Hematopoietic multipotent progenitor cell (in vitro differentiated cells): ENCODE results near the gene PDZD2. TPM values are rescaled to one million over a fixed set of nuclear protein-coding genes. Genes with fewer than 3 reads are reported as not detected.
A peak's percentile ranks its signal among the peaks of the same experiment; 100 is the strongest.
"Not testable (repeated sequence)": the region's sequence is repeated elsewhere in the genome, so short reads cannot be mapped to it uniquely, and the experiment has no call there.

Source experiments
- DNase-seq, 3 donors: peaks; one replicate each; pipeline ENCODE4 v3.0.0-alpha.2; 2011 to 2015; ENCODE audit warnings: low read depth in 2 of 3, low spot score in 2 of 3
- total RNA-seq: library from RNA; depleted of rRNA; stranded (reverse); fragments of >200 nt; gene quantifications from one replicate; pipeline ENCODE4 v1.2.3, GENCODE V29; 2012

The PDZD2 gene
- total RNA-seq, 1 donor: 13.5 TPM

DNA sequence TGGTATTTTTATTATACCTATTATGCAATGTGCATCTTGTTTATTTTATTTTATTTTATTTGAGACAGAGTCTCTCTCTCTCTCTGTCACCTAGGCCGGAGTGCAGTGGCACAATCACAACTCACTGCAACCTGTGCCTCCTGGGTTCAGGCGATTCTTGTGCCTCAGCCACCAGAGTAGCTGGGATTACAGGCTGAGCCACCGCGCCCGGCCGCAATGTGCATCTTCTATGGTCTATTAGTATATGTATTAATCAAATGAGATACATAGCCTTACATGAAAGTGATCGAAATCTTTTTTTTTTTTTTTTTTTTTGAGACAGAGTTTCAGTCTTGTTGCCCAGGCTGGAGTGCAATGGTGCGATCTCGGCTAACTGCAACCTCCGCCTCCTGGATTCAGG lies 89.9 kb downstream of the PDZD2 start:
- DNase-seq: not testable (repeated sequence)

DNA sequence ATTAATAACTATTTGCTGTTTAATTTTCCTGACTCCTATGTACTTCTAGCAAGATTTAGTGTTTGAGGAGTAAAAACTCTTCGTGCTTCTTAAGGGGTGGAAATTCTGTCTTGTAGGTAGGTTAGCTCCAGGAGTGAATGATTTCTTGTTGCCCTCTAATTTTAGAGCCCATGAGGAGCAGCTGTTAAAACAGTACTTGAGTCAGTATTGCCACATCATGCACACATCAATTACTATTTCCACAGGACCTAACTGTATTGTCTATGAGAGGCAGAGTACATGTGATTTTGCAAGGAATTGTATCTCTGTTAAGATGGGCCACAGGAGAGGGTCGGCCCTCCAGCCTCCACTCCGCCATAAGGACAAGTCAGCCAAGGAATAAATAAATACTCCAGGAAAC lies 91.2 kb downstream of the PDZD2 start:
- DNase-seq: no peak

DNA sequence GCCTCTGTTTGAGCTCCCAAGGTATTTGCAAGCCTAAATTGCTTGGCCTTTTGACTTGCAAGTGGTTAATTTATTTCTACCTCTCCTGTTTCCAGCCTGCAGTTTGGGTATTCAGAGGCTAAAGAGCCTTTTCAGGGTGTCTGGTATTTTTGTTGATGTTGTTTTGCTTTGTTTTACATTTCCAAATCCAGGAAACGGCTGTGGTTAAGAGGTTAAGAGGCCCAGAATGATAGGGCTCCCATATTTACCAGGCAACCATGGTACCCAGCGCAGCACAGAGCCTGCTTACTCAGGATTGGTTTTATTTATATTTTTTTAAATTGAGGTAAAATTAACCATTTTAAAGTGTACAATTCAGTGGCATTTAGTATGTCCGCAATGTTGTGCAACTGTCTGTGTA lies 92.1 kb downstream of the PDZD2 start:
- DNase-seq: peak in 2 of 3 donors; percentile 53 to 86

DNA sequence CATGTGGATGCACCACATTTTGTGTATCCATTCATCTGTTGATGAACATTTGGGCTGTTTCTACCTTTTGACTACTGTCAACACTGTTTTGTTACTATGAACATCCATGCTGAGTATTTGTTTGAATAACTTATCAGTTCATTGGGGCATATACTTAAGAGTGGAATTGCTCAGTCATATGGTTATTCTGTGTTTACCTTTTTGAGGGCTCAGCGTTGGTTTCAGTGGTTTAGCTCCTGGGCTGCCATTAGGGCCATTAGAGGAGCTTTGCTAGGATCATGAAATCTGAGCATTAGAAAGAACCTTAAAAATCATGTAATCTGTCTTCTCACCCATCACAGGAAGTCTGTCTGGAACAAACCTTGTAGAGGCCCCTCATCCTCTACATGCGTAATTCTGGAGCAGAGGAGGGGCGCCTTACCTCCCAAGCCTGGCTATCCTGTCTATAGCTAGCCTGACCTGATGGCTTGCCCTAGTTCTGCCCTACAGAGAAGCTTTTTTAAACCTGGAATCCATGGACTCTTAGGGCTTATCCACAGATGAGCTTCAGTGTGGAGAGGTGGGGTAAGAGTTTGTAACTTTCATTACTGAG lies 92.9 kb downstream of the PDZD2 start:
- peak in 1 of 3 donors; percentile 14 for DNase-seq

DNA sequence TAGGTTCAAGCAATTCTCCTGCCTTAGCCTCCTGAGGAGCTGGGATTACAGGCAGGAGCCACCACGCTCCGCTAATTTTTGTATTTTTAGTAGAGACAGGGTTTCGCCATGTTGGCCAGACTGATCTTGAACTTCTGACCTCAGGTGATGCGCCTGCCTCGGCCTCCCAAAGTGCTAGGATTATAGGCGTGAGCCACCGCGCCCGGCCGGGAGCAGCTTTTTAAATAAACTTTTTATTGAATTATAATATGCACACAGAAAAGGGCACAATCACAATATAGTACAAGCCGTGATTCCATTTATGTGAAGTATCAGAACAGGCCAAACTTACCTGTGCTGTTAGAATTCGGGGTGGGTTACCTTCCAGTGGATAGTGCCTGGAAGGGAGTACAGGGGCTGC lies 93.9 kb downstream of the PDZD2 start:
- not testable (repeated sequence) for DNase-seq

DNA sequence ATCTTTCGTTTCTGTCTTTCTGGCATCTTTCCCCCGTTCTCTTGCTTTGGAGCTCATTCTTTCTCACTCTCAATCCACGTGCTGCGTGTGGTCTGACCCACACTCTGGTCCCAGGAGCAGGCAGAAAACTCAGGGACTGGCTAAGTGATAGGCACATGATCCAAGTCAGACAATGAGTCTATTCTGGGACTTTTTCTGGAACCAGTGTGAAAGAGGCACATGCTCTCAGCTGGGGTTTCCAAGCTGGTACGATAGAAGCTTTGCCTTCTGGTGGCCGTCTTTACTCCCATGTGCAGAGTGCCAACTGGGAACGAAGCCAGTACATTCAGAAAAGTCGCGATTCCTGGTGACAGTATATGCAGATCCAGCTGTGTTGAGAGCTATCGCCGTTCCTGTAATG lies 94.4 kb downstream of the PDZD2 start:
- no peak for DNase-seq

DNA sequence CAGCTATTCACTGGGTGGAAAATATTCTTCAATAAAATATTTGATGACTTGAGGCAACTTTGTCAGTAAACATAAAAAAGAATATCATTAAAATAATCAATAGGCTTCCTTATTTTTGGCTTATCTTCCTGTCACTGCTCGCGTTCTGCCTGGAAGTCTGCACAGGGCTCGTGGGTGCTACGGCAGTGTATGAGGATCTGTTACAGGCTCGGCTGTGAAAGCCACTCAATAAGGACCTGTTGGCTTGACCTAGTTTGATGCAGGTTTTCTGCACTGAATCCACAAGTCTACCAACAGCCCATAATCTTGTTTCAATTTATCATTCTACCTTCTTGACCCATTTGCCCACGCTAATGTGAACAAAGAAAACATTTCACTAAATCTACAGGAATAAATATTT lies 97.2 kb downstream of the PDZD2 start:
- DNase-seq: no peak

DNA sequence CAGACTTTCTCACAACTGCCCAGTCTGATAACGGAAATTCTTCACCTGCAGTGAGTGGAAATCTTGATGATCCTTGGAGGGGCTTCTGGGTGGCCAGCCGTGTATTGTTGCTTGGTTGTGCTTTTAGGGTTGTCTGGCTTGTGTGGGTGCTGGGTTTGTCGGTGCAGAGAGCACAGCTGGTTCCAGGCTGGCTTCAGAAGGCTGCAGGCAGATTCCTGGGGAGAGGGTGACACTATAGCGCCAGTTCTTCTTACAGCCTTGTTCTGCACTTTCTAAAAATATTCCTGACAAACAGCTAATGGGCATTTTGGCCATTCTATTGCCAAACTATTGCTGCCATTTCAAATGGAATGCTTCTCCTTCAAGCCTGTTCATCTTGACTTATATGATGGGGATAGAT lies 99.3 kb downstream of the PDZD2 start:
- no peak for DNase-seq

DNA sequence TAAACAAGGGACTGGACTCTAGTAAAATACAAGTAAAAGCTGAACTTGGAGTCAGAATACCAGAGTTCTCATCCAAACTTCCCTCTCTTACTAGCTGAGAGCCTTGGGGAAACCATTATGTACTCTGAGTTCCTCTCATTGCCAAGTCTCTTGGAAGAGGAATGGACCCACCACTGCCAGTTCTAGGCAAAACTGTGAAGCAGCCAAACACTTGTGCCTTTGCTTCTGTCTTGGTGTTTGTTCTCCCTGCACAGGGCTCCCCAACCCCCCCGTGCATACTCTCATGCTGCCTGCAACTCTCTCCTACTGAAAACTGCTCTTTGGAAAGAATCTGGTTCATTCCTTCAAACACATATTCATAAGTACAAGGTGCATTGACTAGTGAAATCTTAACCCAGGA lies 102.6 kb downstream of the PDZD2 start:
- no peak for DNase-seq

DNA sequence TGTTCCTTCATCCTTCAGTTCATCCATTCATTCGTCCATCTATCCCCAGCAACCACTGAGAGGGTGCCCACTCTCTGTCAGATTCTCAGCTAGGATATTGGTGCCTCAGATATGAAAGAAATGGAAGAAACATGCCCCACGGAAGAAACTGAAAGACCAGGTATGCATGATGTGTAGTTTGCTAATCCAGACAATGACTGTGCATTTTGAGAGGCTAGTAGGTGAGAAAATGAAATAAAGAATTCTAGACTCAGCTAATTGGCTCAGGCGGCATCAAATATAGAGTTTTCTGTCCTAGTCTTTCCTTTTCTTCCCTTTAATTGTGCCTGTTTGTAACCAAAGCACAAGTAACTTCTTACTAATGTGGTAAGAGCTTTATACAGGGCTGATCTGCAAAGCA lies 104.7 kb downstream of the PDZD2 start:
- DNase-seq: no peak

DNA sequence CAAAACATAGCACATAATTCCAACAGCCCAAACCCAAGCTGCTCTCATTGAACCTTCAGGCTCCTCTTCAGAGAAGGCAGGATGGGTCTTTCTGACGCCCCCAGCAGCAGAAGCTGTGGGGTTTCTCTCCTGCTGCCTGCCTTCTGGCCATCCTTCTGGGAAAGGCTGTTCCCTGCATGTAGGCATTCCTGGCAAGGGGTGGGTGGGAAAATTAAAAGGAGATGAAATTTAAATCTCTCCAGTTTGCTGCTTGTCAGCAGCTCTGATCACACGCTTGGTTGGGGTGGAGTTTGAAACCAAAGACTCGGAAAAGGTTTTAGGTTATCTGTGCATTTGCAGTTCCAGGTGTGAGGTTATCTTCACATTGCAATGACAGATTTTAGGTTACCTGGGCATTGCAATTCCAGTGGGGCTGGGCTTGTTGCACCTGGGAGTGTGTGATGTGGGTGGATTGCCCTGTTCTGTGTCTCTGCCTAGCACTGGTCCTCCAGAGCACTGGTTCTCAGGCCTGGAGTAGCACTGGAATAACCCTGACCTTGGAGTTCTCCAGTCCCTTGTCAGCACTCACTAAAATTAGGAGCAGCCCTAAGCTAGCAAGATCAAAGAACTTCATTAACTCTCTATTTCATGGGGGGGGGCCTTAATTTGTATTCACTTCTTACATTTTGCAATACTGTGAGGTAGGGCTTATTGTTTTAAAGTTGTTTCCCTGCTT lies 109.7 kb downstream of the PDZD2 start:
- DNase-seq: no peak

DNA sequence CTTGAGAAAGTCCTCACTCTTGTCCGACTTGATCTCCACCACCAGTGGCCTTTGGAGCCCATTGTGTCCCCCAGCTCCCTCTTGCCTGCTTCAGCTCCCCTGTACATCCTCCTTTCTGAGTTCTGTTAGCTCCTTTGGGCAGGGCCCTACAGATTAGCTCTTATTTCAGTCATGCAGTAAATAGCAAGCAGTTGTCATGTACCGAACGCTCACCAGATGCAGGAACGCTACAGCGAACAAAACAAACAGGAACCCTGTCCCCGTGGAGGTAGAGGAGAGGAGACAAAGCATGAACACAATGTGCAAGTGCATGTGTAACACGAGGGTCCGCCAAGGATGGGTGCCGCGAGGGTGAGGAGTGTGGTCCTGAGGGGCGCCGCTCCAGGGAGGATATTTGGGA lies 111.3 kb downstream of the PDZD2 start:
- DNase-seq: no peak

DNA sequence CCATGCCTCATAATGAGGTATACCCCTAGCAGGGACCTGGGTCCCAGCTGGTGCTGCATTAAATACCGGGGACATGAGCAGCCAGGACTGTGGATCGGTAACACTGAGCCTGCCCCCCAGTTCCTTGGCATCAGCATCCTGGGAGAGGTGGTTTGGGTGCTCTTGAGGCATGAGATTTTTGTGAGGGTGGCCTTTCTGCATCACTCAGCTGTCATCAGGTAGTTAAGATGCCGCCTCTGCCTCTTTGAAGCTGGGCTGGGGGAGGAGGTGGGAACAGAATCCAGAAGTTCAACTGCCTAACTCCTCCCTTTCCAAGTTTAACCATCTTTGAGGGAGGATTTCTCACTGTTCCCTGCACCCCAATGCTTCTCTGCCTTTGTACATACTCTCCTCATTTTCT lies 112.7 kb downstream of the PDZD2 start:
- DNase-seq: no peak

DNA sequence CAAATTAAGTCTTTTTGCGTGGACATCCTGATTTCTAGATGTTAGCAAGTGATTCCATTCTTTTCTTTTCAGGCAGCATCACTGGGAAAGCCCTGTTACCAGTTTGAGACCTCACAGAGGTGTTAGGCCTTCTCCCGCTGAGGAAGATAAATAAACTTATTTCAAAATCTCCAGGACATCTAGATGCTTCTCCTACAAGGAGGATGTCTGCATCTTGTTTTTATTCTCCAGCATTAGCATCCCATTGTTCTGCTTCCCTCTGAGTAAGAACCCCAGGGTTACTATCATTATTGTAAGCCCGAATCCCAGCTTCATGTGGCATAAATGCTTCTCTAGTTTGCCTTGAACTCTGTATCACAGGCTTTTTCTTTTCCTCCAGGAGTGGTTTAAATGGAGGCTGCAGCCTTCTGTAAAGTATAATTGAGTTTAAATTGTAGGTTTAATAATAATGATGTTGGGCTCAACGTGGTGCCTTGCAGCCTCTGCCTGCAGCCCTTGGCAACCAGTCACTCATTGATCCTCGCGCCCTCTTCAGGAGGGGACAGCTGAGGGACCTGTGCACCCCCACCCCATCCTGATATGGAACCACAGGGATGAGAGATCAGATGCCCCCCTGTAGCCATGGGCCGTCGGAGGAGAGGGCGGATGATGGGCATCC lies 114.9 kb downstream of the PDZD2 start:
- DNase-seq: no peak

DNA sequence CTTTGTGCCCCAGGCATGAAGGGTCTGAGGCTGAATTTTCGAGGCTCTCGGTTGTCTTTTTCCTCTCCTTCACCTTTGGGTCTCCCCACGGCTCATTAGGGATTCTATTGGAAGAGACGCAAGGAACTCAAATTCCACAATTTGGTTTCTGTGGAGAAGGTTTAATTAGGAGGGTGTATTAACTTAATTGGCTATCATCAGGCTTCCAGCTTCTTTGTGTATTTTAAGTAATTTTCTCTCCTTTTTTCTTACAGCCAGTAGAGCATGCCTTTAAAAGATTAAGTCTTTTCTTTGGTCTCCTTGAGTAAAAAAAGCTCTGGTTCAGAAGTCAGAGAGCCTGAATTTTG lies 115.4 kb downstream of the PDZD2 start:
- DNase-seq: no peak

DNA sequence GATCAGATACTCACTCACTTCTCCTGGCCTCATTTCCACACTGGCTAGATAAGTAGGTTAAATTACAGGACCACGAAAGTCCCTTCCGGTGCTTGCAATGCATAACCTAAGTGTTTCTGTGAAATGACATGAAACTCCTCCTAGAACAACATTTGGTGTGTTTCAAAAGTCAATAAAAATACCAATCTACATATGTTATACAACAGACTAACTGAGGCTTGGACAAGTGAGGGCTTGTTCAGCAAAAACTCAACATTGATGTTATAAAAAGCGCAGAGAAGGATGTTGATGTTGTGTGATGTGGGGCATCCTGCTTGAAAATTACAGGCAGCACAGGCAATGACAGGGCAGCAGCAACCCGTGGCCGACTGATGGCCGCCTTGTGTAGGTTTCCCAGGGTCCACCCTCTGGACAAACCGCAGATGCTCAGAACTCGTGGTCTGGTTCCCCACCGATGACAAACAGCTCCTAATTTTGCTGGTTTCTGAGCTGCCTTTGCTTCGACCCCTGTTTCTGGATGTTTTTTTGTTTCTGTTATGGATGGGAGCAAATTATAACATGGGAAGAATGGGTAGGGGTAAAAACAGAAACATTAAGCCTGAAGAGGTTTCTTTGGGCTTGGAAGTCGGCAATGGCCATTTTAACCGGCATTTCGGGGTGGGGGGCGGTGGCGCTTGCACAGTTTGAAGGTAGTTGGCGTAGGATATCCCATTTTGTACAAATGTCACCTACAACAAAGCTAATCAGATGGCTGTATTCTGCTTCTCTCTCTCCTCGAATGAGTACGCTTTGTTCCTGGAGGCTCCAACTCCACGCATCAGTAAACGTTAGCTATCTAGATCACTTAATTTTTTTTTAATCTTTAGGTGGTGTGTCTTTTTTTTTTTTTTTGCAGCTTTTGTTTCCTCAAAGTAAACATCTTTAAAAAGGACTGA lies 116.1 kb downstream of the PDZD2 start:
- DNase-seq: no peak

DNA sequence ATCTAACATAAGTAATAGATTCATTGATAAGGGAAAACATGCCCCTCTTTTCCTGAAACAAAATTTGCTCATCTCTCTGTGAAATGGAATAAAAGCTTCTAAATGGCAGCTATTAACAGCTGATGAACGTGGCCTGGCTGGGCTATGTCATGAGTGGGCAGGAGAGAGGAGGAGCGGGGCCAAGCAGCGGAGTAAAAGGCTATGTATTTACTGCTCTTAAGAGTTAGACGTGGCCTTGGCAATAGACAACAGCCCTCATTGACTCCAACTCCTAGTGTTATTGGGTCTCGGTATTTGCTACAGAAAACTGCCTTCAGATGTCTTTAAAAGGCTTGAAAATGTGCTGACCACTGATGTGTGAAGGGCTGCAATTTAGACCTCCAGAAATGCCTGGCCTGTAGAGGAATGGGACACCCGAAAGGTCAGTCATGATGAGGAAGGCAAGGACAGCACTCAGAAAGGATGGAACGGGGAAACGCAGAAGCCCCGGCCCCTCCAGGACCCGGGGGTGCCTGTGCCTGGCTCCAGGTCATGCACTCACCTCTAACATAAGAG lies 116.8 kb downstream of the PDZD2 start:
- DNase-seq: no peak

DNA sequence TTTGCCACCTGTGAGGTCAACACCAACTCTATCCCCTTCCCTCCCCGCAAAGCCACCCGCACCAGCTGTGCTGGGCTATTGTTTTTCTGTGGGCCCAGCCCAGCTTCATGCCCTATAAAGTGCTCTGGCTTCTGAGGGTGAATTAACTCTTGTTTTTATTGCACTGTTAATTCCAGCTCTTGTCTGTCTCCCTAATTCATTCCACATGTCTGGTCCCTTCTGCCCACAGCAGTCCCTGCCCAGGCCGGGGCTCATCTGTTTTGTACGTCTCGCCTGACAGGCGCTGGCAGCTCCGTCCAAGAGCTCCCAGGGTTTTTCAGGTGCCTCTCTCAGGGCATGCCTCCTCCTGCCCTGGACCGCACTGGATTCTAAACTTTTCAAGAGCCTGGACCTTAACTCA lies 118.9 kb downstream of the PDZD2 start:
- no peak for DNase-seq

DNA sequence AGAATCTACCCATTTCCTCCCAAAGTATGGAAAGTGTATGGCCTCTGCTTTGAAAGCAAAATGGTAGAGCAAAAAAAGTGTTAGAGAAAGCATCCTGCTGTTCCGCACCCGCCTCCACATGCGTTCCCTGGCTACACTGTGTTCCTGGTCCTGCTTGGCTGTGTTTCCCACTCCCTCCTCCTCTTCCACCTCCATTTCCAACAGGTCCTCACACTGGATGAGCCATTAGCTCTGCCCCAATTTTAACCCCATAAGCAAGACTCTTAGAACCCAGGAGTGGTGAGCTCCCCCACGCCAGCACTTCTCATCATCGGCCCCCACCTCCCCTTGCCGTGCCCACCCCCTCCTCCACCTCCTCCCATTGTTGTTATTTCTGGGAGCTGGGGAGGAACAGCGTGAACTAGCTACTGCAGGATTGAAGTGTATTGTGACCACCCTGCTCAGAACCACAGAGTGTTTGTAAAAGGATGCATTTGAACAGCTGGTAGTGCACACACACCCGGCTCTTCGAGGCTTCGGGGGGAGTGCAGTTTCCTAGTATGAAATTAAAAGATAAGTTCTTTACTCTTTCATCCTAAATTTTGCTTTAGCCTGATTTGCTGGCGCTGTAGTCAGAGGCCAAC lies 120.0 kb downstream of the PDZD2 start:
- no peak for DNase-seq

DNA sequence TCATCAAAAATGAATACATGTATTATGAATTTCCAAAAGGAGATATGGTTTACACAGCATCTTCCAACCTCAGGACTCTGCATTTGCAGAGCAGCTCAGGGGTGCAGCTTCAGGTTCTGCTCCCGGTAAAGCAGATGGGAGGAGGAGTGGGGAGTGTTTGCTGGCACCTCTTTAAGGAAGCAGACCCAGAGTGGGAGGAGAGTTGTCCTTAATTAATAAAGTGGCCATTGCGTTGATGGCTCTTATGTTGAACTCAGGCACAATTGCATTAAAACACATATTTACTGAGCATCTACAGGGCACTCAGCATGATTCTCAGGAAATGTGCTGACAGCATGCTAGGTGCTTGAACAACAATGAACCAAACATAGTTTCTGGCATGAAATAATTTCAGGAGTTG lies 121.0 kb downstream of the PDZD2 start:
- no peak for DNase-seq

DNA sequence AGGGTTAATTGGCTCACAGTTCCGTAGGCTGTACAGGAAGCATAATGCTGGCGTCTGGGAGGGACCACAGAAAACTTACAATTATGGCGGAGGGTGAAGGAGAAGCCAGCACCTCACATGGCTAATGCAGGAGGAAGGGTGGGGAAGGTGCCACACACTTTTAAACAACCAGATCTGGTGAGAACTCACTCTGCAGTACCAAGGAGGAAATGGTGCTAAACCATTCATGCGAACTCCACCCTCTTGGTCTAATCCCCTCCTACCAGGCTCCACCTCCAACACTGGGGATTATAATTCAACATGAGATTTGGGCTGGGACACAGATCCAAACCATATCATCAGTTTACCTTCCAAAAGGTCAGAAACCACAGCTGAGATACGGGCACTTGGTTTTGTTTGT lies 122.9 kb downstream of the PDZD2 start:
- no peak for DNase-seq
